Adrenal gland (tissue), 12 donors: ENCODE data around the gene PCID2. TPM values are rescaled to one million over a fixed set of nuclear protein-coding genes. Genes with fewer than 3 reads are reported as not detected.

Experiments used
- DNase-seq, 7 donors: peaks; one replicate each; pipeline ENCODE4 v3.0.0-alpha.2; 2019 to 2020
- H3K27ac ChIP-seq, 5 donors: fragments of 200-600 bp; sonication (generic) in 4 of 5; 1 replicate in 3 of 5; 2 replicates in 2 of 5; pipeline versions ENCODE4 v1.5.1 to v1.8.0; 2016 to 2020; ENCODE audit warnings: mild to moderate bottlenecking in 1 of 5
- H3K27me3 ChIP-seq: fragments of 200-600 bp; 2 replicates; pipeline ENCODE4 v1.8.0; 2021
- H3K36me3 ChIP-seq, 2 donors: fragments of 200-600 bp; replicated peaks in 1 of 2; 1 replicate in 1 of 2; 2 replicates in 1 of 2; pipeline versions ENCODE4 v1.5.1 to v1.8.0; 2018 to 2022
- H3K4me1 ChIP-seq, 2 donors: fragments of 200-600 bp; replicated peaks in 1 of 2; 1 replicate in 1 of 2; 2 replicates in 1 of 2; pipeline versions ENCODE4 v1.5.1 to v1.8.0; 2018 to 2021
- H3K4me3 ChIP-seq, 4 donors: fragments of 200-600 bp; sonication (generic) in 3 of 4; one replicate each; pipeline ENCODE4 v1.5.1; 2016 to 2018
- H3K9me3 ChIP-seq, 3 donors: fragments of 200-600 bp; sonication (generic) in 1 of 3; replicated peaks in 1 of 3; 1 replicate in 2 of 3; 2 replicates in 1 of 3; pipeline versions ENCODE4 v1.5.1 to v1.8.0; 2016 to 2021
- CTCF ChIP-seq, 6 experiments: fragments of 450-650 bp in 4 of 6; fragments of 200-600 bp in 2 of 6; sonication (generic) in 1 of 6; IDR thresholded peaks; 1 replicate in 5 of 6; 2 replicates in 1 of 6; pipeline versions ENCODE4 v1.5.1 to v1.8.0; 2016 to 2021; ENCODE audit warnings: antibody characterized with exemption in 6 of 6, mild to moderate bottlenecking in 2 of 6, moderate library complexity in 1 of 6
- POLR2A ChIP-seq, 2 donors: fragments of 450-650 bp; IDR thresholded peaks; one replicate each; pipeline ENCODE4 v1.6.1; 2017; ENCODE audit warnings: antibody characterized with exemption in 2 of 2, mild to moderate bottlenecking in 2 of 2, moderate library complexity in 1 of 2
- WGBS, 4 donors: extraction: QIAGEN DNeasy Blood & Tissue Kit in 2 of 4; methylation state at CpG; one replicate each; pipeline versions ENCODE4 v1.1.5 to v1.1.7; 2013 to 2017; 5-methylcytosine and 5-hydroxymethylcytosine counted together
- intact Hi-C, 2 donors: fragments of 100-400 bp; cut with DNase I; formaldehyde crosslinking; loops; one replicate each; pipeline versions ENCODE4 v1.14.1 to v1.15.0; 2022 to 2023
- polyA plus RNA-seq, 3 donors: library from polyadenylated mRNA; stranded (reverse); fragments of 200-250 nt in 2 of 3; fragments of 350-450 nt in 1 of 3; fragmentation: Illumina TruSeq in 1 of 3; extraction: RNeasy Lipid Tissue Mini Kit (QIAGEN cat#74804) in 1 of 3; gene quantifications; one replicate each; pipeline ENCODE4 v1.2.3, GENCODE V29; 2013 to 2014
- total RNA-seq, 9 donors: library from RNA; depleted of rRNA in 4 of 9; stranded (reverse); fragments of >200 nt in 4 of 9; fragments of 120-200 nt in 1 of 9; fragmentation: NEBNext Ultra II Directional in 1 of 9; extraction: Animal tissue kit (Norgen Biotek cat#: 25700) in 1 of 9; gene quantifications; one replicate each; pipeline versions ENCODE4 v1.1.0 to v1.2.4, GENCODE V29; 2013 to 2023
- donor health status: healthy with polysubstance abuse.
- donor health status: Bipolar disorder and iron deficiency.
- donor health status: DM: yes; HTN: yes; CAD: no.
- donor health status: DM: no; HTN: no; CAD: no.
- donor health status: DM: no; HTN: no; CAD: no.
- donor health status: DM: yes; HTN: yes; CAD: no.

The PCID2 gene
- total and polyA plus RNA-seq, 12 donors, result 26.4 to 87.2 (median 45.3) TPM

- no peak overlapping the region for H3K4me3 ChIP-seq
- no peak for TF ChIP-seq POLR2A (IDR thresholded peaks at IDR 0.05)
- no peak for TF ChIP-seq CTCF (IDR thresholded peaks at IDR 0.05)
- 83 to 94% (median 92%) methylated on average over 11 to 15 of the region's 15 CpGs for WGBS, 4 donors
- no peaks in the 10 kb centered on the region for H3K9me3 ChIP-seq
- no peaks in the 10 kb centered on the region for H3K27me3 ChIP-seq
- H3K36me3 ChIP-seq, result peaks cover 0 to 50% of the 10 kb centered on the region in 2 donors
- no peaks in the 10 kb centered on the region for H3K4me1 ChIP-seq
- intact Hi-C loops, result no loop called here
- no peak for DNase-seq
- no peak overlapping the region for H3K27ac ChIP-seq
These were observed 30.9 kb upstream of the PCID2 start for GRCh38 chr13:113239357-113239756.

DNA sequence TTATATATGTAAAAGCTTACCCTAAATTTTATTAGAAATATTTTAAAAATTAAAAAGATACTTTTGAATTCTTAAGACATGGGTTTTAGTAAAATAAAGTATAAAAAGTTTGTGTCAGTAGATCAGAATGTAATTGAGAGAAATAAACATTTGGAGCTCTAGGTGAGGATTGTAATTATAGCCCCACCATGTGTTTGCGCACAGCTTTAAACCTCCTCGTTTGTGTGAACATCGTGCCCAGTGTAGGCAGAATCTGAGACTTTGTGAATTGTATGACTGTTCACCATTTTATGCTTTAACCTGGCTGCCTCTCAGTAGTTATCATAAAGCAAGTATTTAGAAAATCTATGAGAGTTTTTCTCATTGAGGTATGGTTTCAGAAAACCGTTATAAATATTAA, 30.1 kb upstream of the PCID2 start:
- no peak for DNase-seq
- intact Hi-C loops, result no loop called here
- no peak for TF ChIP-seq POLR2A (IDR thresholded peaks at IDR 0.05)
- TF ChIP-seq CTCF (IDR thresholded peaks at IDR 0.05), result no peak
- Histone ChIP-seq H3K4me3 (no peak overlapping the region), H3K4me1 (no peaks in the 10 kb centered on the region), H3K36me3 (peaks cover 0 to 41% of the 10 kb centered on the region in 2 donors), H3K27me3 (no peaks in the 10 kb centered on the region), H3K27ac (no peak overlapping the region), H3K9me3 (no peaks in the 10 kb centered on the region)
- WGBS, 4 donors, result 72 to 87% (median 78%) methylated on average over 4 of the region's 4 CpGs

DNA sequence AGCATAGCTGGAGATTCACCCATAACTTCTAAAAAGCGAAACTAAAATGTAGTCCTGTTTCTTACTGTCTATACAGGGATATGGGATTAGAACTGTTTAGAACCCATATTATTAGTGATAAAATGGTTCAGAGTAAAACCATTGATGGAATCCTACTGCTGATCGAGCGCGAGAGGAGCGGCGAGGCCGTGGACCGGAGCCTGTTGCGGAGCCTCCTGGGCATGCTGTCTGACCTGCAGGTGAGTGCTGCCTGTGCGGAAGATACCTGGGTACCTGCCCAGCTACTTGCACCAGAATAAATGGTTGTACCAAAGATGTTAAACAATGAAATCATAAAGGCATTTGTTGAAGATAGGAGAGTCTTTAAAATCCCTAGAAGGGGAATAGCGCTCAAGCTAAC, 24.6 kb upstream of the PCID2 start:
- TF ChIP-seq CTCF (IDR thresholded peaks at IDR 0.05) (no peak), POLR2A (IDR thresholded peaks at IDR 0.05) (no peak)
- 95 to 98% (median 96%) methylated on average over 11 of the region's 11 CpGs for whole genome bisulfite sequencing, 4 donors
- Histone ChIP-seq H3K9me3 (no peaks in the 10 kb centered on the region), H3K36me3 (peaks cover 0 to 35% of the 10 kb centered on the region in 2 donors), H3K27me3 (no peaks in the 10 kb centered on the region), H3K4me3 (no peak overlapping the region), H3K4me1 (no peaks in the 10 kb centered on the region), H3K27ac (no peak overlapping the region)
- no peak for DNase-seq
- intact Hi-C loops, result no loop called here

DNA sequence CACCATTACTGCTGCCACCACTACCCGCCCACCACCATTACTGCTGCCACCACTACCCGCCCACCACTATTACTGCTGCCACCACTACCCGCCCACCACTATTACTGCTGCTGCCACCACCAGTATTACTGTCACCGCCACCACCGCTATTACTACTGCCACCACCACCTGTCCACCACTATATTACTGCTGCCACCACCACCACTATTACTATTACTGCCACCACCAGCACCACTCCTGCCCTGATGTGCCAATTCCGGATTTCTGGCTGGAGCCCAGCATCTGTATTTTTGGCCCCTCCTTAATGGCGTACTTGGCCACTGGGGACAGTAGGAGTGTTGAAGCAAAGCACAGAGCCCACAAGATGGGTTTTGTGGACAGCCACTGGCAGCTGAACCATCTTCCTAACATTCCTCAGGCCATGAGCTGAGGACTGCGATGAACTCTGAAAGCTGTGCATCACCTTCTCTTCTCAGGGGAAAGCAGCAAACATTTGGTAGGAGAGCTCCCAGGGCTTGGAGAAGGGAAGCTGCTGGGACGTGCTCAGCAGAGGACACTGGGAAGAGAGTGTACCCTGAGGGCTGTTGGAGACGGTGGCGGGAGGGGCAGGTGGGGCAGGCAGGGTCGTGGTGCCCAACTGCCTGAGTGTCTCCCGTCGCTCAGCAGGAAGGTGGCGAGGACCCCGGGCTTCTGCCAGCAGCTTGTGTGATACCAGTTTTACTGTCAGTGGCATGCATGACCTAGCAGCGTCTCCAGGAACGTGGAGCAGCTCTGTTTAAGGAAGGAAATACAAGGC, 23.9 kb upstream of the PCID2 start:
- peak in 1 of 7 donors; percentile 21 for DNase-seq

More for the DNA sequence above, 23.9 kb upstream of the PCID2 start:
- Histone ChIP-seq H3K27me3 (no peaks in the 10 kb centered on the region), H3K27ac (no peak overlapping the region), H3K9me3 (no peaks in the 10 kb centered on the region), H3K4me1 (no peaks in the 10 kb centered on the region), H3K4me3 (no peak overlapping the region), H3K36me3 (peaks cover 0 to 40% of the 10 kb centered on the region in 2 donors)
- TF ChIP-seq POLR2A (IDR thresholded peaks at IDR 0.05) (no peak), CTCF (IDR thresholded peaks at IDR 0.05) (no peak)
- 80 to 93% (median 88%) methylated on average over 16 to 18 of the region's 18 CpGs for whole genome bisulfite sequencing, 4 donors
- intact Hi-C loops, result no loop called here
